ENCODE measurements around the gene TMSB10.
A peak's percentile ranks its signal among the peaks of the same experiment; 100 is the strongest.

Gene TMSB10

GRCh38 chr2:84905181-84906107 is at the start of gene TMSB10:
Gene TMSB10 (plus strand): TSS chr2:84905656.
- TF ChIP-seq CTCF (IDR thresholded peaks at IDR 0.05; ENCODE audit: low read depth, low read length): no peak

GRCh38 chr2:84855731-84856130 is 49.7 kb upstream of the TMSB10 start:
- no peak for TF ChIP-seq CTCF (IDR thresholded peaks at IDR 0.05; ENCODE audit: low read depth, low read length)
- H3K4me3 ChIP-seq (ENCODE audit: low read depth, low read length): no peak overlapping the region

More at GRCh38 chr2:84905181-84906107, at the start of gene TMSB10:
- H3K4me3 ChIP-seq (ENCODE audit: low read depth, low read length): peak within 1 kb of the TSS; percentile 96

- no peak overlapping the region for H3K4me3 ChIP-seq (ENCODE audit: low read depth, low read length)
- no peak for TF ChIP-seq CTCF (IDR thresholded peaks at IDR 0.05; ENCODE audit: low read depth, low read length)
Observed at GRCh38 chr2:84856787-84857186, 48.7 kb upstream of the TMSB10 start.

GRCh38 chr2:84857566-84857965 is 47.9 kb upstream of the TMSB10 start:
- TF ChIP-seq CTCF (IDR thresholded peaks at IDR 0.05; ENCODE audit: low read depth, low read length): no peak
- no peak overlapping the region for H3K4me3 ChIP-seq (ENCODE audit: low read depth, low read length)

GRCh38 chr2:84858123-84858522 is 47.3 kb upstream of the TMSB10 start:
- no peak for TF ChIP-seq CTCF (IDR thresholded peaks at IDR 0.05; ENCODE audit: low read depth, low read length)
- H3K4me3 ChIP-seq (ENCODE audit: low read depth, low read length): no peak overlapping the region

GRCh38 chr2:84858937-84859336 is 46.5 kb upstream of the TMSB10 start:
- TF ChIP-seq CTCF (IDR thresholded peaks at IDR 0.05; ENCODE audit: low read depth, low read length): no peak
- no peak overlapping the region for H3K4me3 ChIP-seq (ENCODE audit: low read depth, low read length)

GRCh38 chr2:84861539-84861938 is 43.9 kb upstream of the TMSB10 start:
- no peak overlapping the region for H3K4me3 ChIP-seq (ENCODE audit: low read depth, low read length)
- no peak for TF ChIP-seq CTCF (IDR thresholded peaks at IDR 0.05; ENCODE audit: low read depth, low read length)
